Measurements from ENCODE around the gene ST3GAL2.

DNA sequence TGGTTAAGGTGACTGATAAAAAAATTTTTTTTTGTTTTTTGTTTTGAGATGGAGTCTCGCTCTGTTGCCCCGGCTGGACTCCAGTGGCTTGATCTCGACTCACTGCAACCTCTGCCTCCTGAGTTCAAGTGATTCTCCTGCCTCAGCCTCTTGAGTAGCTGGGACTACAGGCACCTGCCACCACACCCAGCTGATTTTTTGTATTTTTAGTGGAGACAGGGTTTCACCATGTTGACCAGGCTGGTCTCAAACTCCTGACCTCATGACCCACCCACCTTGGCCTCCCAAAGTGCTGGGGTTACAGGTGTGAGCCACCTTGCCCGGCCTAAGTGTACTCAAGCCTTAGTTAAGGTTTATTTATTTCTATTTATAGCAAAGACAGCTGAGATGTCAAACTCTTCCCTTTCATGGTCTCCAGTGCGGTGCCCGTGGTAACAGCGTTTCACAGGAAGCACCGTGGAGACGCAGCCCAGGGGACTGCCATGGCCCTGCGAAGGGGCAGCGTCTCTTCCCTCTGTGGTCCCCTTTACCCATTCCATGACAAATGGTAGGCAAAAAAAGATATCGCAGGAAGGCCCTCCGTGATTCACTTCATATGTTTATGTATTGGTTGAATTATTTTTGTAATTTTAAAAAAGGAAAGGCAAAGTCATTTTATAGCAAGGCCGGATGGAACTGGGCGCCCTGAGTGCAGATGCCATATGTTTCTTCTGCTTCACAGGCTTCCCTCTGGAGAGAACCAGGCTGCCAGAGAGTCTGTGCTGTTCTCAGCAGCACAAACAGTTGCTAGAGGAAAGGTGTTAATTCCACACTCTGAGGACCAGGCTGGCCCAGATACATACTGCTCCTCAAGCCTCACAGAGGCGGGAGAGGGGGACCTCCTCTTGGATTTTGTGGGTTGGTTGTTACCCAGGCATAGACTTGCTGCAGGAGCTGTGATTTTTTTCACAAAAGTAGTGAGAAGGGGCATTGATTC is 63.0 kb downstream of the ST3GAL2 start:
- TF ChIP-seq, protein P1, sequence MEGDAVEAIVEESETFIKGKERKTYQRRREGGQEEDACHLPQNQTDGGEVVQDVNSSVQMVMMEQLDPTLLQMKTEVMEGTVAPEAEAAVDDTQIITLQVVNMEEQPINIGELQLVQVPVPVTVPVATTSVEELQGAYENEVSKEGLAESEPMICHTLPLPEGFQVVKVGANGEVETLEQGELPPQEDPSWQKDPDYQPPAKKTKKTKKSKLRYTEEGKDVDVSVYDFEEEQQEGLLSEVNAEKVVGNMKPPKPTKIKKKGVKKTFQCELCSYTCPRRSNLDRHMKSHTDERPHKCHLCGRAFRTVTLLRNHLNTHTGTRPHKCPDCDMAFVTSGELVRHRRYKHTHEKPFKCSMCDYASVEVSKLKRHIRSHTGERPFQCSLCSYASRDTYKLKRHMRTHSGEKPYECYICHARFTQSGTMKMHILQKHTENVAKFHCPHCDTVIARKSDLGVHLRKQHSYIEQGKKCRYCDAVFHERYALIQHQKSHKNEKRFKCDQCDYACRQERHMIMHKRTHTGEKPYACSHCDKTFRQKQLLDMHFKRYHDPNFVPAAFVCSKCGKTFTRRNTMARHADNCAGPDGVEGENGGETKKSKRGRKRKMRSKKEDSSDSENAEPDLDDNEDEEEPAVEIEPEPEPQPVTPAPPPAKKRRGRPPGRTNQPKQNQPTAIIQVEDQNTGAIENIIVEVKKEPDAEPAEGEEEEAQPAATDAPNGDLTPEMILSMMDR (IDR thresholded peaks at IDR 0.05), result no peak
- no peak for TF ChIP-seq EP300 (IDR thresholded peaks at IDR 0.05)
